ENCODE data around the gene TMEM87B.

- no peak for TF ChIP-seq CTCF (IDR thresholded peaks at IDR 0.05)
- no peak for TF ChIP-seq POLR2A (IDR thresholded peaks at IDR 0.05)
- no peak for TF ChIP-seq EP300 (IDR thresholded peaks at IDR 0.05)
Observed at GRCh38 chr2:112108178-112108832, 53.2 kb downstream of the TMEM87B start.
